Measurements from ENCODE around the gene TRAFD1.
A peak's percentile ranks its signal among the peaks of the same experiment; 100 is the strongest.
"Not testable (repeated sequence)": the region's sequence is repeated elsewhere in the genome, so short reads cannot be mapped to it uniquely, and the experiment has no call there.

TRAFD1 gene

DNA sequence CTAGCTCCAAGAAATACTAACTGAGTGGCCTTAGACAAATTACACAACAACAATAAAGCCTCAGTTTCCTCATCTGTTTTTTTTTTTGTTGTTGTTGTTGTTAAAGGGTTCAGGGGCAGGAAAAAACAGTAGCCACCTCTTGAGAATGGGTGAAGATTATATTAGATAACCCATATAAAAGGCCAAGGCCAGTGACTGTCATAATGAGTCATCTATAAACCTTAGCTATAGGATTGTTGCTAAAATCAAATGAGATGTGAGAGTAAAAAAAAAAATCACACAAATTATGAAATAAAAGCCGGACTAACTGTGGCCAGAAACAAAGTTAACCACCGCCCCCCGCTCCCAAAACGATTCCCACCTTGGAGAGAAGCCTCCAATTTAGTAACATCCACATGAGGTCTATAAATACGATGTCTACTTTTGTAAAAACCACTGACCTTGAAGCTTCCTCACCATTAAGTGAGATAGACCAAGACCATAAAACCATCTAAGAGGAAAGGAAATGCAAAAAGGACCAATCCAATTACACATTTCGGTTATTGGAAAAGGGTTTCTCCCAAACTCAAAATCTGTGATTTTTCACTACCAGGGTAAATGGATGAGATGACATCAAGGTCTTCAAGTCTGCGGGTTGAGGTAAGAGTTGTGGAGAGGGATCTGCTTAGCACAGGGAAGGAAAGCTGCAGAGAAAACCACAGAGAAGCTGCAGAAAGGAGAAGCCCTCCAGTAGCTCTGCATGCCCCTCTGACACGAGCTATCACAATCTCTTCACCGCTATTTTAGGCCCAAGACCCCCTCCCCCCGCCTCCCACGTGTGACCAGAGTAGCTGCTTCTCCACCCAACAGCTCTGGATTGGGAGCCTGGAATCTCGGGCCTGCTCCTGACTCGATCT is 17.8 kb upstream of the TRAFD1 start:
- peak; percentile 90 for DNase-seq (ENCODE audit: low read depth)
- H3K4me3 ChIP-seq (ENCODE audit: low read depth, low read length): peak overlapping the region; percentile 83
- TF ChIP-seq POLR2A (IDR thresholded peaks at IDR 0.05; ENCODE audit: extremely low read depth, insufficient read length): no peak
- TF ChIP-seq, protein P1, sequence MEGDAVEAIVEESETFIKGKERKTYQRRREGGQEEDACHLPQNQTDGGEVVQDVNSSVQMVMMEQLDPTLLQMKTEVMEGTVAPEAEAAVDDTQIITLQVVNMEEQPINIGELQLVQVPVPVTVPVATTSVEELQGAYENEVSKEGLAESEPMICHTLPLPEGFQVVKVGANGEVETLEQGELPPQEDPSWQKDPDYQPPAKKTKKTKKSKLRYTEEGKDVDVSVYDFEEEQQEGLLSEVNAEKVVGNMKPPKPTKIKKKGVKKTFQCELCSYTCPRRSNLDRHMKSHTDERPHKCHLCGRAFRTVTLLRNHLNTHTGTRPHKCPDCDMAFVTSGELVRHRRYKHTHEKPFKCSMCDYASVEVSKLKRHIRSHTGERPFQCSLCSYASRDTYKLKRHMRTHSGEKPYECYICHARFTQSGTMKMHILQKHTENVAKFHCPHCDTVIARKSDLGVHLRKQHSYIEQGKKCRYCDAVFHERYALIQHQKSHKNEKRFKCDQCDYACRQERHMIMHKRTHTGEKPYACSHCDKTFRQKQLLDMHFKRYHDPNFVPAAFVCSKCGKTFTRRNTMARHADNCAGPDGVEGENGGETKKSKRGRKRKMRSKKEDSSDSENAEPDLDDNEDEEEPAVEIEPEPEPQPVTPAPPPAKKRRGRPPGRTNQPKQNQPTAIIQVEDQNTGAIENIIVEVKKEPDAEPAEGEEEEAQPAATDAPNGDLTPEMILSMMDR (IDR thresholded peaks at IDR 0.05; ENCODE audit: low read depth, low read length): no peak
- TF ChIP-seq, protein P2, sequence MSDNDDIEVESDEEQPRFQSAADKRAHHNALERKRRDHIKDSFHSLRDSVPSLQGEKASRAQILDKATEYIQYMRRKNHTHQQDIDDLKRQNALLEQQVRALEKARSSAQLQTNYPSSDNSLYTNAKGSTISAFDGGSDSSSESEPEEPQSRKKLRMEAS (IDR thresholded peaks at IDR 0.05; ENCODE audit: low read depth, low read length): peak; percentile 76
- peak; percentile 84 for TF ChIP-seq MYC (IDR thresholded peaks at IDR 0.05; ENCODE audit: low read depth, low read length)

GRCh38 chr12:112108202-112109079 is 16.9 kb upstream of the TRAFD1 start, which contains the start of gene NAA25:
Gene NAA25, minus strand, starts transcription at chr12:112108783. Its CDS starts 10 bp downstream, at chr12:112108773.
- TF ChIP-seq POLR2A (IDR thresholded peaks at IDR 0.05; ENCODE audit: extremely low read depth, insufficient read length) (peak; percentile 71), MYC (IDR thresholded peaks at IDR 0.05; ENCODE audit: low read depth, low read length) (peak; percentile 95)
- TF ChIP-seq, protein P2 (IDR thresholded peaks at IDR 0.05; ENCODE audit: low read depth, low read length): peak; percentile 90
- TF ChIP-seq, protein P1 (IDR thresholded peaks at IDR 0.05; ENCODE audit: low read depth, low read length): no peak
- DNase-seq (ENCODE audit: low read depth): peak; percentile 94

GRCh38 chr12:112110787-112111662 is 14.3 kb upstream of the TRAFD1 start:
- not testable (repeated sequence) for DNase-seq (ENCODE audit: low read depth); H3K4me3 ChIP-seq (ENCODE audit: low read depth, low read length)

More at GRCh38 chr12:112108202-112109079, 16.9 kb upstream of the TRAFD1 start, which contains the start of gene NAA25:
- peak within 1 kb of the TSS; percentile 83 for H3K4me3 ChIP-seq (ENCODE audit: low read depth, low read length)

DNA sequence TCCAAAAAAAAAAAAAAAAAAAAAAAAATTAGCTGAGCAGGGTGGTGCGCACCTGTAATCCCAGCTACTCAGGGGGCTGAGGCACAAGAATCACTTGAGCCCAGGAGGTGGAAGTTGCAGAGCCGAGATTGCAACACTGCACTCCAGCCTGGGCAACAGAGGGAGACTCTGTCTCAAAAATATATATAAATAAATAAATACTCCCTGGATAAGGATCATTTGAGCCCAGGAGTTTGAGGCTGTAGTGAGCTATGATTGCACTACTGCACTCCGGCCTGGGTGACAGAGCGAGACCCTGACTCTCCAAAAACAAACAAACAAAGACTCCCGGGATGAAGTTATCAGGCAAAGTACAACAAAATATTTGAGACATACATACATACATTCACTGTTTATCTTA is 13.4 kb upstream of the TRAFD1 start:
- TF ChIP-seq POLR2A (IDR thresholded peaks at IDR 0.05; ENCODE audit: extremely low read depth, insufficient read length) (no peak), MYC (IDR thresholded peaks at IDR 0.05; ENCODE audit: low read depth, low read length) (no peak)
- TF ChIP-seq, protein P2 (IDR thresholded peaks at IDR 0.05; ENCODE audit: low read depth, low read length): no peak
- TF ChIP-seq, protein P1 (IDR thresholded peaks at IDR 0.05; ENCODE audit: low read depth, low read length): no peak
- H3K4me3 ChIP-seq (ENCODE audit: low read depth, low read length): no peak overlapping the region
- DNase-seq (ENCODE audit: low read depth): no peak

GRCh38 chr12:112112409-112113133 is 12.8 kb upstream of the TRAFD1 start:
- H3K4me3 ChIP-seq (ENCODE audit: low read depth, low read length): no peak overlapping the region
- DNase-seq (ENCODE audit: low read depth): no peak
- TF ChIP-seq, protein P1 (IDR thresholded peaks at IDR 0.05; ENCODE audit: low read depth, low read length): no peak
- TF ChIP-seq, protein P2 (IDR thresholded peaks at IDR 0.05; ENCODE audit: low read depth, low read length): no peak
- TF ChIP-seq POLR2A (IDR thresholded peaks at IDR 0.05; ENCODE audit: extremely low read depth, insufficient read length) (no peak), MYC (IDR thresholded peaks at IDR 0.05; ENCODE audit: low read depth, low read length) (no peak)
